Esophagus (tissue), 2 donors: ENCODE measurements around the gene MEGF10. TPM values are rescaled to one million over a fixed set of nuclear protein-coding genes. Genes with fewer than 3 reads are reported as not detected.

Experiments used
- H3K27ac ChIP-seq, 2 donors: one replicate each; pipeline ENCODE4 v1.5.1; 2013; ENCODE audit warnings: low read depth in 2 of 2, mild to moderate bottlenecking in 2 of 2, inconsistent platforms in 1 of 2, low read length in 1 of 2, moderate library complexity in 1 of 2
- H3K27me3 ChIP-seq, 2 donors: one replicate each; pipeline ENCODE4 v1.6.1; 2013; ENCODE audit warnings: low read length in 2 of 2, control low read depth in 1 of 2, mild to moderate bottlenecking in 1 of 2; ENCODE audit not compliant: insufficient read depth in 2 of 2, control insufficient read depth in 1 of 2
- H3K36me3 ChIP-seq, 2 donors: one replicate each; pipeline ENCODE4 v1.6.1; 2013; ENCODE audit warnings: low read length in 1 of 2; ENCODE audit not compliant: control insufficient read depth in 2 of 2, insufficient read depth in 2 of 2
- H3K4me1 ChIP-seq, 2 donors: one replicate each; pipeline ENCODE4 v1.6.1; 2013; ENCODE audit warnings: low read length in 1 of 2; ENCODE audit not compliant: control insufficient read depth in 2 of 2, insufficient read depth in 2 of 2
- H3K4me3 ChIP-seq, 2 donors: one replicate each; pipeline ENCODE4 v1.5.1; 2013; ENCODE audit warnings: low read length in 2 of 2, mild to moderate bottlenecking in 2 of 2, low read depth in 1 of 2, moderate library complexity in 1 of 2
- H3K9me3 ChIP-seq, 2 donors: one replicate each; pipeline ENCODE4 v1.6.1; 2013; ENCODE audit warnings: mild to moderate bottlenecking in 2 of 2, low read depth in 1 of 2, low read length in 1 of 2, moderate library complexity in 1 of 2; ENCODE audit not compliant: control insufficient read depth in 2 of 2, insufficient read depth in 1 of 2
- WGBS, 2 donors: extraction: QIAGEN DNeasy Blood & Tissue Kit; methylation state at CpG; one replicate each; pipeline ENCODE4 v1.1.7; 2013; 5-methylcytosine and 5-hydroxymethylcytosine counted together
- polyA plus RNA-seq, 2 donors: library from polyadenylated mRNA; stranded (reverse); fragments of 200-250 nt; gene quantifications; one replicate each; pipeline ENCODE4 v1.2.3, GENCODE V29; 2013
- donor health status: healthy with polysubstance abuse.
- donor health status: Bipolar disorder and iron deficiency.

Gene MEGF10
- polyA plus RNA-seq, 2 donors = 0.02 TPM

DNA sequence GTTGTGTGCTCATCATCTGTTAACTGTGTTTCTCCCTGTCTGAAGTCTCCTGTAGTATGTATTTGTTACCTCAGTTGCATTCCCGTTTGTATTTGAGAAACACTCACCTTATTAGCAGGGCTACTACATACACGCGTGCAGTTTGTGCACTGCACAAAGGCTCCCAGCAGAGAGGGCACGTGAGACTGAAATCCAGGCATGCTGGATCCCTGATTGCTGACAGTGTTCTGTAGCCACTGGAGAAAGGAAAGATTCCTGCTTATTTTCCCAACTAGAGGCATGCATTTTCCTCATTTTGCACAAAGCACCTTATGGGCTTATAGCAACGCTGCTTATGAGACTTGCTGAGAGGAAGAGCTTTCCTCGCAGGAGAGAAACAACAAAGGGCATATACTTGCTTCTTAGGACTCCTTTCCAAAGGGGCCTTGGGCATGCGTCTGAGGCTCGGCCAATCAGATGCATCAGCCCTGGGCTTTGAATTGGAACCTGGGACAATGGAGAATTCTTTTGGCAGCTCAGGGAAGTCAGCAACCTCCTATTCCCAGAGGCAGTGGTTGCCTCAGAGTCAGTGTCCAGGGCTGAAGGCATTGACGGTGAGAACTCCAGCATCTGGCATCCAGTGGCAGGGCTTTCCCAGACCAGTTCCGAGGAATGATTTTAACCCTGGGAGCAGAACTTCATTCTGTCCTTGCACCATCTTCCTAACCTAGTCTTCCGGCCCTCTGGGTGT, 9.9 kb upstream of the MEGF10 start:
- Histone ChIP-seq H3K36me3 (no peaks in the 10 kb centered on the region), H3K27ac (no peak overlapping the region), H3K9me3 (no peaks in the 10 kb centered on the region), H3K27me3 (no peaks in the 10 kb centered on the region), H3K4me3 (no peak overlapping the region), H3K4me1 (no peaks in the 10 kb centered on the region)
- WGBS, 2 donors = 61 to 72% methylated on average over 11 of the region's 11 CpGs

DNA sequence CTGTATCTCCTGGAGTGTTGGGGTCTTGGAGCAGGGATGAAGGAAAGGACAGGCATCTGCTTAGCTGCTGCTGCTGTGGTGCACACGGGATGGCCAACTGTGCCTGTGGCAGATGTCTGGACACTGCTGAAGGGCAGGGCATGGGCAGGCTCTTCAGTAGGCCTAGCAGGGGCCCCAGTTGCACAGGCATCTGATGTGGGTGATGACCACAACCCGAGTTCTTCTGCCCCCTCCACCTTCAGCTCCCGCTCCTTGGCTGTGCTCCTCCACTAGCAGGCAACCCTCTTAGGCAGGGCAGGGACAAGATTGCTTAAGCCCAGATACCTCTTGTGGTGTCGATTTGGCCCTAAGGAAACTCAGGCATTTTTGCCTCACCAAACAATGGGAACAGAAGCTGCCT, 9.0 kb upstream of the MEGF10 start:
- no peaks in the 10 kb centered on the region for H3K9me3 ChIP-seq
- no peak overlapping the region for H3K27ac ChIP-seq
- H3K27me3 ChIP-seq = no peaks in the 10 kb centered on the region
- 80 to 83% methylated on average over 4 of the region's 4 CpGs for WGBS, 2 donors
- H3K4me3 ChIP-seq = no peak overlapping the region
- H3K4me1 ChIP-seq = no peaks in the 10 kb centered on the region
- H3K36me3 ChIP-seq = no peaks in the 10 kb centered on the region

DNA sequence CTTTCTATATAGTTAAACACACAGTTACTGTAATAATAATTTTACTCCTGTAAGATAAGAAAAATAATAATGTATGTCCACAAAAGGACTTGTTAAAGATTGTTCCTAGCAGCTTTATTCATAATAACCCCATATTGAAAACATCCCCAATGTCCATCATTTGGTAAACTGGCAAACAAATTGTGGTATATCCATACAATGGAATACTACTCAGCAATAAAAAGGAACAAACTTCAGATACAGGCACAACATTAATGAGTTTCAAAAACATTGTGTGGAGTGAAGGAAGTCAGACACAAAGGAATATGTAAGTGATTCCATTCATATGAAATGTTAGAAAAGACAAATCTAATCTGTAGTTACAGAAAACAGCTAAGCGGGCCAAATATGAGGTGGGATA, 1.9 kb upstream of the MEGF10 start:
- Histone ChIP-seq H3K27me3 (peaks cover 0 to 18% of the 10 kb centered on the region in 2 donors), H3K27ac (no peak overlapping the region), H3K4me1 (peaks cover 0 to 4% of the 10 kb centered on the region in 2 donors), H3K9me3 (no peaks in the 10 kb centered on the region), H3K36me3 (no peaks in the 10 kb centered on the region), H3K4me3 (no peak overlapping the region)
- 96 to 98% methylated on average over 1 of the region's 1 CpG for WGBS, 2 donors

DNA sequence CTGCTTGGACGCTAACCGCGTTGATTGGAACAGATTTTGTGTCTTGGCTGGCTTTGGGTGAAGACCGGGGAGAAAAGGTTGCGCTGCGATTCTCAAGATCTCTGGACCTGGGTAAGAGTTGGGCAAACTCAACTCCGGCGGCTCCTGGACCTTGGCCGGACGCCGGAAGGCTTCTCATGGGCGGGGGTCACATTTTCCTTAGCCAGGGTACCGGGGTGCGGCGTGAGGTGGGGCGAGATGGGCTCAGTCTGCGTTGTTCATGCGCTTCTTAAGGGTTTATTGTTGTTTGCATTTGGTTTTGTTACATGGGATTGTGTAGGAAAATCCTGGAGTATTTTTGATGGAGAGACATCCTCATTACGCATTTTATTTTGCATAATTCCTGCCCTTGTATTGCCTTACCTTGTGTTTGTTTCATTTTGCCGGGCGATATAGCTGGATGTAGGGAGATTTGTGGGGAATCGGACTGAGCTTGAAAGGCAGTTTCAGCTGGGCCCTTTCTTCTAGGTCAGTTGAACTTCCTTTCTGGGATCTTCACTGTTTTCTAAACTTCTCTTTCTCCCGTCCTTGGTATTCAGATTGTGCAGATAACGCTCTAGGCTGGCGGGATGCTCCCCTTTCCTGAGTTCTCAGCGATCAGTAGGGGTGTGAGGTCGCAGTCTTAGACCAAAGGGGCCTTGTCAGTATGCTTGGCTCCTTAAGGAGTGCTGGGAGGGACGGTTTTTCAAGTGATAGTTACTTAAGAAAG, 524 bp downstream of the MEGF10 start:
- Histone ChIP-seq H3K4me1 (peaks cover 0 to 4% of the 10 kb centered on the region in 2 donors), H3K4me3 (no peak overlapping the region), H3K27me3 (peaks cover 0 to 18% of the 10 kb centered on the region in 2 donors), H3K36me3 (no peaks in the 10 kb centered on the region), H3K27ac (no peak overlapping the region), H3K9me3 (no peaks in the 10 kb centered on the region)
- WGBS, 2 donors = 26 to 29% methylated on average over 28 of the region's 28 CpGs

DNA sequence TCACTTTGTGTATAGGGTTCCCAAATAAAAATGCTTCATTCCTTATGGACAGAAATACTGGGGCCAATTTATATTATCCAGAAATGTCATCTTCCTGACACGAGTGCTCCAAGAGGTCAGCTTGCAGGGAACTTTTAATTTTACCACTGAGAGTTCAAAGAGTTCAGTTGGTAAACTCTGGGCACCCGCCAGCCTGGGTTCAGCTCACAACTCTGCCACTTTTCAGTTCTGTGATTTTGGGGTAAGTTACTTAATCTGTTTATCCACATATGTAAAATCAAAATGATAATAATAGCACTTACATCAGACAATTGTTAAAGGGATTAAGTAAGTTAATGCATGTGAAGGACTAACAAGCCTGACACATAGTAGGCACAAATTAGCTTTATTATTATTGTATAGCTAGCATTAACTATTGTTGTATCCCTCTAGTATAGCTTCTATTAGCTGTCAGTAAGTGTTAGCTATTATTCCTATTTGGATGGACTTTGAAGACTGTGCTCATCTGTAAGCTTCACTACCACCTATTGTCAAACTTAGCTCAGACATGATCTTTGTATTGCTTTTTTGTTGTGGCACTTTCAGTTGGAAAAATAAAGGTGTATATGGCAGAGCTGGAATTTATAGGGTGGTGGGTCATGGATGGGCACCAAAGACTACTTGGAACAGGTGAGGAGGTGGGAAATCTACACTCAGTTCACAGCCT, 1.6 kb downstream of the MEGF10 start:
- Histone ChIP-seq H3K27me3 (peaks cover 0 to 18% of the 10 kb centered on the region in 2 donors), H3K4me3 (no peak overlapping the region), H3K4me1 (peaks cover 0 to 4% of the 10 kb centered on the region in 2 donors), H3K9me3 (no peaks in the 10 kb centered on the region), H3K27ac (no peak overlapping the region), H3K36me3 (no peaks in the 10 kb centered on the region)
- 73 to 86% methylated on average over 2 of the region's 2 CpGs for WGBS, 2 donors

DNA sequence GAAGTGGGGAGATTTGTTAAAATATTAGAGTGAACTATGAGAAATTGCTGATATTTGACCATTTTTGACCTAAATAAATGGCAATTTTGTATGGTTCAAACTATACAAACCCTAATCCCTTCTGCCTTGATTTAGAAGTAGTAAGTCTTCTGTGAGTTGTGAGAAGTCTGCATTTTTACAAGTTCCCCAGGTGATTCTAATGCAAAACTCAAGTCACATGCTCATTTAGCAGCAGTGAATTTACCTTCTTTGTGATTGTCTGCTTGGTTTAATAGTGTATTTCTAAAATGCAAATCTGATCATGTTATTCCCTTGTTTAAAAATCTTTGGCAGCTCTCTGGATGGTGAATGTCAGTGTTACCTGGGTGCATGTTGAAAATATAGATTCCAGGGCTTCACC, 2.8 kb downstream of the MEGF10 start:
- Histone ChIP-seq H3K36me3 (no peaks in the 10 kb centered on the region), H3K27me3 (peaks cover 0 to 18% of the 10 kb centered on the region in 2 donors), H3K4me3 (no peak overlapping the region), H3K27ac (no peak overlapping the region), H3K4me1 (peaks cover 0 to 4% of the 10 kb centered on the region in 2 donors), H3K9me3 (no peaks in the 10 kb centered on the region)

DNA sequence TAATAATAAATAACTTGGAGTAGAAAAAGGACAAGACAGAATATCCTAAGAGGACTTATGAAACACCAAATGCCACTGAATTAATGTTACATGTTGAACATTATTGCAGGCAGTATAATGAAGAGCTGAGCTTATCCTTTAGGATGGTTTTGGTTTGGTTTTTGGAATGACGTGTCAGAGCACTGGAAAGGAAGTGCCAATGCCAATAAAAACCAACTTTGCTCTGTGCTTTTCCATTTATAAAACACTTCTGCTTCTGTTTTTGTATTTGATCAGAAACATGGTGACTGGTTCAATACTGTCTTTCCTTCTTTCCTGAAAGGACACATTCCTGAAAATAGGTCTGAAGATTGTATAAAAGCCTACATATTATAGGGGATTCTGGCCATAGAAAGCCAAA, 4.2 kb downstream of the MEGF10 start:
- Histone ChIP-seq H3K4me1 (peaks cover 0 to 4% of the 10 kb centered on the region in 2 donors), H3K36me3 (no peaks in the 10 kb centered on the region), H3K4me3 (no peak overlapping the region), H3K9me3 (no peaks in the 10 kb centered on the region), H3K27ac (no peak overlapping the region), H3K27me3 (peaks cover 0 to 14% of the 10 kb centered on the region in 2 donors)
- 71 to 73% methylated on average over 1 of the region's 1 CpG for WGBS, 2 donors

DNA sequence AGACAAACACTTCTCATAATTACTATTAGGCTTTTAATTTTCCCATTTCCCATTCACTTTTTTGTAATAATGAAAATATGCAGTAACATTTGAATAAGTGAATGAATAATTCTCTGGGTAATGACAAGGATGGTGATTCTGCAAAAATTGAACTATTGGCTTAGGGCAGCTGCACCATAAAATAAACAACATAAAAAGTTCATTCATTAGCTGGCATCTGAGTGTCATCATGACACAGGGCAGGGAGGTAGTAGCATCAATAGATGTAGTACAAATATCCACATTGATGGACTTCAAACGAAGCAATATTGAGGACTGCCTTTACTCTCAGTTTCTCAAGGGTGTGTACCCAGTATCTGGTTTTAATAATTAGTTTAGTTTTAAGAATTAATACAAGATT, 4.9 kb downstream of the MEGF10 start:
- Histone ChIP-seq H3K4me3 (no peak overlapping the region), H3K9me3 (no peaks in the 10 kb centered on the region), H3K36me3 (no peaks in the 10 kb centered on the region), H3K27ac (no peak overlapping the region), H3K27me3 (peaks cover 0 to 10% of the 10 kb centered on the region in 2 donors), H3K4me1 (peaks cover 0 to 1% of the 10 kb centered on the region in 2 donors)
- 63 to 80% methylated on average over 1 of the region's 1 CpG for WGBS, 2 donors

DNA sequence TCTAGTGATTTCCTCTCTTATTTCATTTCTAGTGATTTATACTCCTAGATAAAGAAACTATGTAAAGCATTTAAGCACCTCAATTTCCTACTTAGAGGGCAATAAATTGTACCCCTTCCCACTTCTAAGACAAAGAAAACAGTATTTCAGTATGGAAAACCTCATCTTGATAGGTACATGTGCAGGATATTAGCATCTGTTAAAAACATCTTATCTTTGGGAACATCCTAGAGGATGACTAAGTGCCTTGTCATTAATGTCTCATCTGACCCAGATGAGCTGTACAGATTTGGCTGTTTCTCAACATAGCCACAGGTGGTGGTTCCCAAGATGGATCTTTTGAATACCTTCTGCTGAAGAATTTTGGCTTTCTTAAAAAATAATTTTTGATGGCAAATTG, 5.7 kb downstream of the MEGF10 start:
- no peaks in the 10 kb centered on the region for H3K4me1 ChIP-seq
- H3K4me3 ChIP-seq = no peak overlapping the region
- no peaks in the 10 kb centered on the region for H3K36me3 ChIP-seq
- peaks cover 0 to 2% of the 10 kb centered on the region in 2 donors for H3K27me3 ChIP-seq
- no peak overlapping the region for H3K27ac ChIP-seq
- no peaks in the 10 kb centered on the region for H3K9me3 ChIP-seq
